Suprapubic skin (tissue), 4 donors: ENCODE measurements around the gene SLC25A27. TPM values are rescaled to one million over a fixed set of nuclear protein-coding genes. Genes with fewer than 3 reads are reported as not detected.
"Not testable (repeated sequence)": the region's sequence is repeated elsewhere in the genome, so short reads cannot be mapped to it uniquely, and the experiment has no call there.

Source experiments
- DNase-seq, 2 donors: peaks; one replicate each; pipeline ENCODE4 v3.0.0-alpha.2; 2019; ENCODE audit warnings: low spot score in 2 of 2
- H3K27ac ChIP-seq: fragments of 200-600 bp; sonication (generic); one replicate; pipeline ENCODE4 v1.5.1; 2019
- H3K27me3 ChIP-seq: fragments of 200-600 bp; sonication (generic); one replicate; pipeline ENCODE4 v1.5.1; 2019
- H3K36me3 ChIP-seq: fragments of 200-600 bp; sonication (generic); one replicate; pipeline ENCODE4 v1.5.1; 2019
- H3K4me1 ChIP-seq: fragments of 200-600 bp; sonication (generic); one replicate; pipeline ENCODE4 v1.5.1; 2019
- H3K4me3 ChIP-seq: fragments of 200-600 bp; sonication (generic); one replicate; pipeline ENCODE4 v1.5.1; 2019; ENCODE audit warnings: mild to moderate bottlenecking
- H3K9me3 ChIP-seq: fragments of 200-600 bp; sonication (generic); one replicate; pipeline ENCODE4 v1.5.1; 2019
- CTCF ChIP-seq, 2 donors: fragments of 200-600 bp in 1 of 2; fragments of 450-650 bp in 1 of 2; sonication (generic) in 1 of 2; IDR thresholded peaks; one replicate each; pipeline ENCODE4 v1.5.1; 2016 to 2019; ENCODE audit warnings: antibody characterized with exemption in 2 of 2, mild to moderate bottlenecking in 1 of 2, moderate library complexity in 1 of 2
- EP300 ChIP-seq: sonication (generic); formaldehyde crosslinking; IDR thresholded peaks from one replicate; pipeline ENCODE4 v1.6.1; 2017; ENCODE audit warnings: antibody characterized with exemption
- POLR2A ChIP-seq, 2 donors: fragments of 450-650 bp; IDR thresholded peaks; one replicate each; pipeline ENCODE4 v1.6.1; 2017; ENCODE audit warnings: antibody characterized with exemption in 2 of 2, mild to moderate bottlenecking in 2 of 2, moderate library complexity in 2 of 2
- POLR2AphosphoS5 ChIP-seq, 3 donors: sonication (generic); formaldehyde crosslinking; IDR thresholded peaks; one replicate each; pipeline ENCODE4 v1.6.1; 2017; ENCODE audit warnings: antibody characterized with exemption in 3 of 3
- WGBS: methylation state at CpG from one replicate; pipeline ENCODE4 v1.1.5; 2018; 5-methylcytosine and 5-hydroxymethylcytosine counted together
- total RNA-seq, 4 donors: library from RNA; depleted of rRNA; stranded (reverse); fragments of >200 nt; gene quantifications; one replicate each; pipeline ENCODE4 v1.1.0, GENCODE V29; 2016

The SLC25A27 gene
- total RNA-seq, 4 donors from 2014 or later, result 18.3 to 74.2 (median 24.0) TPM

- no peak for DNase-seq
- no peaks in the 10 kb centered on the region for H3K36me3 ChIP-seq
- WGBS, result 53% methylated on average over 2 of the region's 2 CpGs
- H3K27ac ChIP-seq, result peak overlapping the region; percentile 45
- H3K4me3 ChIP-seq, result no peak overlapping the region
- H3K4me1 ChIP-seq, result peaks cover 10% of the 10 kb centered on the region
- no peaks in the 10 kb centered on the region for H3K27me3 ChIP-seq
- H3K9me3 ChIP-seq, result no peaks in the 10 kb centered on the region
- no peak for TF ChIP-seq CTCF (IDR thresholded peaks at IDR 0.05)
- TF ChIP-seq EP300, result no peak
- TF ChIP-seq POLR2AphosphoS5 (IDR thresholded peaks at IDR 0.05), result no peak
- TF ChIP-seq POLR2A (IDR thresholded peaks at IDR 0.05), result no peak
Measured at GRCh38 chr6:46638650-46639049, 14.1 kb upstream of the SLC25A27 start.

- no peak for DNase-seq
- no peaks in the 10 kb centered on the region for H3K36me3 ChIP-seq
- WGBS, result 88% methylated on average over 4 of the region's 4 CpGs
- H3K27ac ChIP-seq, result no peak overlapping the region
- H3K27me3 ChIP-seq, result no peaks in the 10 kb centered on the region
- H3K4me3 ChIP-seq, result no peak overlapping the region
- TF ChIP-seq CTCF (IDR thresholded peaks at IDR 0.05) (no peak), EP300 (no peak), POLR2A (IDR thresholded peaks at IDR 0.05) (no peak), POLR2AphosphoS5 (IDR thresholded peaks at IDR 0.05) (no peak)
- no peaks in the 10 kb centered on the region for H3K4me1 ChIP-seq
- no peaks in the 10 kb centered on the region for H3K9me3 ChIP-seq
Measured at GRCh38 chr6:46642928-46643751, 9.6 kb upstream of the SLC25A27 start.

- H3K36me3 ChIP-seq, result no peaks in the 10 kb centered on the region
- DNase-seq, result no peak
- H3K4me3 ChIP-seq, result no peak overlapping the region
- no peaks in the 10 kb centered on the region for H3K27me3 ChIP-seq
- no peaks in the 10 kb centered on the region for H3K9me3 ChIP-seq
- TF ChIP-seq EP300 (no peak), CTCF (IDR thresholded peaks at IDR 0.05) (no peak), POLR2A (IDR thresholded peaks at IDR 0.05) (no peak), POLR2AphosphoS5 (IDR thresholded peaks at IDR 0.05) (no peak)
- no peaks in the 10 kb centered on the region for H3K4me1 ChIP-seq
- 81% methylated on average over 1 of the region's 1 CpG for WGBS
- H3K27ac ChIP-seq, result no peak overlapping the region
Measured at GRCh38 chr6:46645265-46645664, 7.5 kb upstream of the SLC25A27 start.

GRCh38 chr6:46648108-46648507 lies 4.7 kb upstream of the SLC25A27 start:
- not testable (repeated sequence) for H3K27ac ChIP-seq, DNase-seq, H3K9me3 ChIP-seq, H3K36me3 ChIP-seq, H3K27me3 ChIP-seq, H3K4me3 ChIP-seq
- 85% methylated on average over 3 of the region's 4 CpGs for WGBS
- peaks cover 14% of the 10 kb centered on the region for H3K4me1 ChIP-seq

GRCh38 chr6:46648869-46649492 lies 3.8 kb upstream of the SLC25A27 start:
- Histone ChIP-seq H3K36me3 (no peaks in the 10 kb centered on the region), H3K4me1 (peaks cover 20% of the 10 kb centered on the region), H3K27ac (peak overlapping the region; percentile 27), H3K9me3 (no peaks in the 10 kb centered on the region), H3K4me3 (no peak overlapping the region), H3K27me3 (no peaks in the 10 kb centered on the region)
- DNase-seq, result no peak
- WGBS, result 57% methylated on average over 5 of the region's 5 CpGs
- TF ChIP-seq CTCF (IDR thresholded peaks at IDR 0.05), result no peak
